AG04450 (cell line): ENCODE data around the gene GPC3. TPM values are rescaled to one million over a fixed set of nuclear protein-coding genes. Genes with fewer than 3 reads are reported as not detected.

ENCODE experiments used
- CTCF ChIA-PET: fragments of 300-600, 350-600 bp; formaldehyde crosslinking; extraction: SDS; loops from one replicate; lab custom pipeline; 2022; ENCODE audit warnings: antibody characterized with exemption, inconsistent platforms; lab: Charles Lee
- POLR2A ChIA-PET: fragments of 350-600 bp; formaldehyde crosslinking; extraction: SDS; loops from one replicate; lab custom pipeline; 2021; ENCODE audit warnings: antibody characterized with exemption, inconsistent platforms; lab: Yijun Ruan, JAX
- DNase-seq: peaks from one replicate; pipeline ENCODE4 v3.0.0-alpha.2; 2011; ENCODE audit warnings: low read depth, low spot score
- H3K27ac ChIP-seq: one replicate; pipeline ENCODE4 v1.5.1; 2012; ENCODE audit warnings: low read depth, low read length, control low read depth
- H3K27me3 ChIP-seq: one replicate; pipeline ENCODE4 v1.6.0; 2012; ENCODE audit warnings: low read length; ENCODE audit not compliant: control insufficient read depth, insufficient read depth
- H3K4me3 ChIP-seq: 2 replicates; pipeline ENCODE4 v1.5.1; 2011; ENCODE audit warnings: mild to moderate bottlenecking, low read depth, low read length, control low read depth
- H3K9me3 ChIP-seq: 2 replicates; pipeline ENCODE4 v1.5.1; 2012; ENCODE audit warnings: low read length; ENCODE audit not compliant: control insufficient read depth, insufficient read depth
- CTCF ChIP-seq: IDR thresholded peaks from 2 replicates; pipeline ENCODE4 v1.5.1; 2011; ENCODE audit warnings: low read depth, low read length, control low read depth, inconsistent platforms
- polyA plus RNA-seq: library from polyadenylated mRNA; depleted of rRNA; stranded (reverse); fragments of >200 nt; gene quantifications from 2 replicates; pipeline ENCODE4 v1.2.3, GENCODE V29; 2011

The GPC3 gene
- polyA plus RNA-seq, 1 experiment, result not detected

GRCh38 chrX:133604801-133605200, 380.6 kb downstream of the GPC3 start:
- Histone ChIP-seq H3K27me3 (no peaks in the 10 kb centered on the region), H3K4me3 (no peak overlapping the region), H3K27ac (no peak overlapping the region), H3K9me3 (no peaks in the 10 kb centered on the region)
- DNase-seq, result no peak
- POLR2A ChIA-PET, result no interaction called here
- no peak for TF ChIP-seq CTCF
- CTCF ChIA-PET, result no interaction called here

GRCh38 chrX:133602881-133603280, 382.5 kb downstream of the GPC3 start:
- H3K27ac ChIP-seq, result no peak overlapping the region
- POLR2A ChIA-PET, result no interaction called here
- no peak overlapping the region for H3K4me3 ChIP-seq
- no peak for TF ChIP-seq CTCF
- CTCF ChIA-PET, result no interaction called here
- H3K9me3 ChIP-seq, result no peaks in the 10 kb centered on the region
- no peak for DNase-seq
- H3K27me3 ChIP-seq, result no peaks in the 10 kb centered on the region

- Histone ChIP-seq H3K27me3 (no peaks in the 10 kb centered on the region), H3K9me3 (no peaks in the 10 kb centered on the region), H3K4me3 (no peak overlapping the region), H3K27ac (no peak overlapping the region)
- ChIA-PET POLR2A (no interaction called here), CTCF (no interaction called here)
- TF ChIP-seq CTCF, result no peak
- DNase-seq, result no peak
These were observed 384.3 kb downstream of the GPC3 start for GRCh38 chrX:133601116-133601515.

GRCh38 chrX:133600536-133600935, 384.9 kb downstream of the GPC3 start:
- ChIA-PET POLR2A (no interaction called here), CTCF (no interaction called here)
- no peaks in the 10 kb centered on the region for H3K9me3 ChIP-seq
- no peak overlapping the region for H3K4me3 ChIP-seq
- H3K27me3 ChIP-seq, result no peaks in the 10 kb centered on the region
- no peak for DNase-seq
- no peak overlapping the region for H3K27ac ChIP-seq
- no peak for TF ChIP-seq CTCF

GRCh38 chrX:133598601-133599335, 386.6 kb downstream of the GPC3 start:
- Histone ChIP-seq H3K4me3 (no peak overlapping the region), H3K9me3 (no peaks in the 10 kb centered on the region), H3K27ac (no peak overlapping the region), H3K27me3 (no peaks in the 10 kb centered on the region)
- TF ChIP-seq CTCF, result no peak
- ChIA-PET CTCF (no interaction called here), POLR2A (no interaction called here)
- DNase-seq, result no peak
